Measurements from ENCODE around the gene SREK1. TPM values are rescaled to one million over a fixed set of nuclear protein-coding genes. Genes with fewer than 3 reads are reported as not detected.

The SREK1 gene
- total and polyA plus RNA-seq, 2 of the 8 experiments (the other 6 are each of a cell fraction or from before 2014, with no cell fraction given), result 10.6 to 40.4 TPM

DNA sequence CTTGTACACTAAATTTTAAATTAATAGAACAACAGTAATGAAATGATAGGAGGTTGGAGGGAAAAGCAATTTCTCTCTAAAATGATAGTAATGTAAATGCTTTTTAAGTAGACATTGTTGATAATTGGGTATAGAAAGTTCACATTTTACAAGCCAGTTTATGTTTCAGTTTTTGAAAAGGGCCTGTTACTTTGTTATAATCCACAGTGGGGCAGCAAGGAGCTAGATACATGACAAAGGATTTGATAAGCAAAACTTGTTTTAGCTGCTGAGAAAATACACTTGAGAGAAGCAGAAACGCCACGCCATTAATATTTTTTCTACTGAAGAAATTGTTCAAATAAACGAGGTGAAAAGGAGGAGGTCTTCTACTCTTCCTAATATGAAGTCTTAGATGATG lies 30.2 kb downstream of the SREK1 start:
- H3K14ac ChIP-seq (ENCODE audit: insufficient read length), result no peak overlapping the region
- H4K20me1 ChIP-seq (replicated peaks in 1 of 2; ENCODE audit: control insufficient read depth in 1 of 2, insufficient read depth in 2 of 2, low read length in 2 of 2), result no peaks in the 10 kb centered on the region
- no peak overlapping the region for H2BK20ac ChIP-seq (ENCODE audit: low read length)
- no peaks in the 10 kb centered on the region for H3K23me2 ChIP-seq (ENCODE audit: low read depth, low read length)
- no peak overlapping the region for H3K4ac ChIP-seq (replicated peaks; ENCODE audit: insufficient read length, low read depth, low read length)
- no peak overlapping the region for H4K8ac ChIP-seq (ENCODE audit: extremely low read depth, insufficient read depth, low read length)
- no peak overlapping the region for H3K27ac ChIP-seq (ENCODE audit: low read depth, low read length)
- no peak for DNase-seq (ENCODE audit: low read depth in 1 of 2, low spot score in 2 of 2)
- 78% methylated on average over 3 of the region's 3 CpGs; no CpG with 5 or more reads in 1 of the 2 experiments for WGBS, 2 experiments (ENCODE audit: extremely low coverage in 1 of 2, insufficient coverage in 1 of 2, insufficient read length in 1 of 2, insufficient replicate concordance in 2 of 2, low coverage in 1 of 2, low lambda C conversion rate in 2 of 2, missing lambda C conversion rate in 1 of 2)
- H3K18ac ChIP-seq (ENCODE audit: extremely low read depth, low read length), result no peak overlapping the region
- ChIA-PET POLR2A (ENCODE audit: partially characterized antibody) (interaction anchor here (1.6 kb wide), 1 partner anchor 10 kb away, joined by 3 read pairs; no protein-coding TSS in a partner anchor), CTCF (ENCODE audit: partially characterized antibody) (interaction anchor here (1.4 to 1.8 kb wide), 3 partner anchors 54 to 229 kb away, joined by 3 to 4 read pairs (median 4); no protein-coding TSS in a partner anchor)
- H2BK5ac ChIP-seq (ENCODE audit: low read depth, low read length), result no peak overlapping the region
- H4K5ac ChIP-seq (ENCODE audit: insufficient read length, low read depth, low read length), result no peak overlapping the region
- no peak overlapping the region for H3K23ac ChIP-seq (ENCODE audit: insufficient read length)
- no peak overlapping the region for H4K91ac ChIP-seq (replicated peaks; ENCODE audit: insufficient read length, low read length)
- FAIRE-seq, result no peak
- no peak overlapping the region for H3K56ac ChIP-seq (replicated peaks; ENCODE audit: insufficient read length, low read depth, low read length)
- H3K27me3 ChIP-seq (replicated peaks in 1 of 4; ENCODE audit: control insufficient read depth in 3 of 4, extremely low read depth in 1 of 4, insufficient read depth in 3 of 4, low read length in 3 of 4), result no peaks in the 10 kb centered on the region
- no peak overlapping the region for H2BK12ac ChIP-seq (ENCODE audit: low read depth, low read length)
- H3K79me1 ChIP-seq (ENCODE audit: low read depth, low read length), result no peaks in the 10 kb centered on the region
- no peak overlapping the region for H3K4me3 ChIP-seq (ENCODE audit: extremely low read depth in 1 of 4, insufficient read depth in 2 of 4, low read depth in 3 of 4, low read length in 4 of 4)
- no peaks in the 10 kb centered on the region for H3K9me3 ChIP-seq (ENCODE audit: insufficient read depth in 2 of 2, low read depth in 1 of 2, low read length in 1 of 2)
- H3K4me1 ChIP-seq (replicated peaks in 1 of 4; ENCODE audit: control insufficient read depth in 3 of 4, insufficient read depth in 4 of 4, low read length in 3 of 4), result no peaks in the 10 kb centered on the region
- no peak overlapping the region for H2AFZ ChIP-seq (ENCODE audit: low read length)
- no peaks in the 10 kb centered on the region for H3K79me2 ChIP-seq (ENCODE audit: control insufficient read depth in 1 of 2, insufficient read depth in 2 of 2, low read length in 2 of 2)
- no peak overlapping the region for H2BK15ac ChIP-seq (ENCODE audit: low read length)
- H3K36me3 ChIP-seq (ENCODE audit: control insufficient read depth in 2 of 4, insufficient read depth in 4 of 4, low read length in 3 of 4), result peaks cover 2 to 72% (median 20%) of the 10 kb centered on the region in 4 experiments; a peak in 6 of 8 replicates
- H2AK5ac ChIP-seq (ENCODE audit: low read depth, low read length), result no peak overlapping the region
- no peak overlapping the region for H3K4me2 ChIP-seq (ENCODE audit: insufficient read depth in 1 of 2, low read depth in 2 of 2, low read length in 2 of 2)
- no peak overlapping the region for H2BK120ac ChIP-seq (replicated peaks; ENCODE audit: low read depth, low read length)
- H3K9ac ChIP-seq (replicated peaks in 1 of 4; ENCODE audit: extremely low read depth in 1 of 4, low read depth in 3 of 4, low read length in 3 of 4), result no peak overlapping the region
- TF ChIP-seq, protein P1, sequence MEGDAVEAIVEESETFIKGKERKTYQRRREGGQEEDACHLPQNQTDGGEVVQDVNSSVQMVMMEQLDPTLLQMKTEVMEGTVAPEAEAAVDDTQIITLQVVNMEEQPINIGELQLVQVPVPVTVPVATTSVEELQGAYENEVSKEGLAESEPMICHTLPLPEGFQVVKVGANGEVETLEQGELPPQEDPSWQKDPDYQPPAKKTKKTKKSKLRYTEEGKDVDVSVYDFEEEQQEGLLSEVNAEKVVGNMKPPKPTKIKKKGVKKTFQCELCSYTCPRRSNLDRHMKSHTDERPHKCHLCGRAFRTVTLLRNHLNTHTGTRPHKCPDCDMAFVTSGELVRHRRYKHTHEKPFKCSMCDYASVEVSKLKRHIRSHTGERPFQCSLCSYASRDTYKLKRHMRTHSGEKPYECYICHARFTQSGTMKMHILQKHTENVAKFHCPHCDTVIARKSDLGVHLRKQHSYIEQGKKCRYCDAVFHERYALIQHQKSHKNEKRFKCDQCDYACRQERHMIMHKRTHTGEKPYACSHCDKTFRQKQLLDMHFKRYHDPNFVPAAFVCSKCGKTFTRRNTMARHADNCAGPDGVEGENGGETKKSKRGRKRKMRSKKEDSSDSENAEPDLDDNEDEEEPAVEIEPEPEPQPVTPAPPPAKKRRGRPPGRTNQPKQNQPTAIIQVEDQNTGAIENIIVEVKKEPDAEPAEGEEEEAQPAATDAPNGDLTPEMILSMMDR (IDR thresholded peaks at IDR 0.05; ENCODE audit: control extremely low read depth in 1 of 3, insufficient read depth in 1 of 3, low read depth in 1 of 3, low read length in 3 of 3), result peak in 1 of 3 experiments; percentile 14; a peak in 2 of 4 replicates
